Nephron progenitor cell (in vitro differentiated cells): ENCODE results near the gene XDH.

Experiments used
- DNase-seq: peaks from one replicate; pipeline ENCODE4 v3.0.0; 2021
- H3K27ac Mint-ChIP-seq: 2 replicates; pipeline ENCODE4 v1.8.0; 2021; ENCODE audit warnings: mild to moderate bottlenecking, moderate library complexity, mixed read lengths
- H3K27me3 Mint-ChIP-seq: 2 replicates; pipeline ENCODE4 v1.8.0; 2021; ENCODE audit warnings: mild to moderate bottlenecking, low read depth, mixed read lengths; ENCODE audit not compliant: poor library complexity
- H3K36me3 Mint-ChIP-seq: 2 replicates; pipeline ENCODE4 v1.8.0; 2021; ENCODE audit warnings: low read depth, mixed read lengths
- H3K4me1 Mint-ChIP-seq: 2 replicates; pipeline ENCODE4 v1.8.0; 2021; ENCODE audit warnings: mixed read lengths
- H3K4me3 Mint-ChIP-seq: 2 replicates; pipeline ENCODE4 v1.8.0; 2021; ENCODE audit warnings: mild to moderate bottlenecking, moderate library complexity, mixed read lengths
- H3K9me3 Mint-ChIP-seq: 2 replicates; pipeline ENCODE4 v1.8.0; 2021; ENCODE audit warnings: mild to moderate bottlenecking, moderate library complexity, mixed read lengths
- TF ChIP-seq, protein P1 (sequence below): fragments of 200-600 bp; sonication (generic); IDR thresholded peaks from 2 replicates; pipeline ENCODE4 v1.5.0; 2021; ENCODE audit warnings: antibody characterized with exemption

XDH gene

GRCh38 chr2:31414601-31415241 is at the start of gene XDH:
XDH (minus strand) TSS chr2:31414742; CDS start chr2:31414666, 76 bp downstream.
- H3K27me3 Mint-ChIP-seq, result peaks cover 5% of the 10 kb centered on the region
- DNase-seq, result no peak
- TF ChIP-seq, protein P1, sequence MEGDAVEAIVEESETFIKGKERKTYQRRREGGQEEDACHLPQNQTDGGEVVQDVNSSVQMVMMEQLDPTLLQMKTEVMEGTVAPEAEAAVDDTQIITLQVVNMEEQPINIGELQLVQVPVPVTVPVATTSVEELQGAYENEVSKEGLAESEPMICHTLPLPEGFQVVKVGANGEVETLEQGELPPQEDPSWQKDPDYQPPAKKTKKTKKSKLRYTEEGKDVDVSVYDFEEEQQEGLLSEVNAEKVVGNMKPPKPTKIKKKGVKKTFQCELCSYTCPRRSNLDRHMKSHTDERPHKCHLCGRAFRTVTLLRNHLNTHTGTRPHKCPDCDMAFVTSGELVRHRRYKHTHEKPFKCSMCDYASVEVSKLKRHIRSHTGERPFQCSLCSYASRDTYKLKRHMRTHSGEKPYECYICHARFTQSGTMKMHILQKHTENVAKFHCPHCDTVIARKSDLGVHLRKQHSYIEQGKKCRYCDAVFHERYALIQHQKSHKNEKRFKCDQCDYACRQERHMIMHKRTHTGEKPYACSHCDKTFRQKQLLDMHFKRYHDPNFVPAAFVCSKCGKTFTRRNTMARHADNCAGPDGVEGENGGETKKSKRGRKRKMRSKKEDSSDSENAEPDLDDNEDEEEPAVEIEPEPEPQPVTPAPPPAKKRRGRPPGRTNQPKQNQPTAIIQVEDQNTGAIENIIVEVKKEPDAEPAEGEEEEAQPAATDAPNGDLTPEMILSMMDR, result no peak
- H3K36me3 Mint-ChIP-seq, result no peaks in the 10 kb centered on the region
- no peak within 1 kb of the TSS for H3K27ac Mint-ChIP-seq
- H3K4me1 Mint-ChIP-seq, result no peaks in the 10 kb centered on the region
- no peak within 1 kb of the TSS for H3K4me3 Mint-ChIP-seq
- peaks cover 22% of the 10 kb centered on the region for H3K9me3 Mint-ChIP-seq

GRCh38 chr2:31457651-31458050 is 43.1 kb upstream of the XDH start:
- no peaks in the 10 kb centered on the region for H3K4me1 Mint-ChIP-seq
- DNase-seq, result no peak
- H3K27me3 Mint-ChIP-seq, result peaks cover 14% of the 10 kb centered on the region
- H3K9me3 Mint-ChIP-seq, result peaks cover 54% of the 10 kb centered on the region
- no peak overlapping the region for H3K27ac Mint-ChIP-seq
- H3K4me3 Mint-ChIP-seq, result no peak overlapping the region
- TF ChIP-seq, protein P1, result no peak
- H3K36me3 Mint-ChIP-seq, result peaks cover 7% of the 10 kb centered on the region

GRCh38 chr2:31446848-31447247 is 32.3 kb upstream of the XDH start:
- Mint-ChIP-seq H3K36me3 (no peaks in the 10 kb centered on the region), H3K27ac (no peak overlapping the region), H3K4me3 (no peak overlapping the region), H3K27me3 (peaks cover 2% of the 10 kb centered on the region), H3K4me1 (no peaks in the 10 kb centered on the region), H3K9me3 (peaks cover 27% of the 10 kb centered on the region)
- TF ChIP-seq, protein P1, result no peak
- no peak for DNase-seq

- H3K27ac Mint-ChIP-seq, result no peak overlapping the region
- H3K27me3 Mint-ChIP-seq, result peaks cover 2% of the 10 kb centered on the region
- no peak overlapping the region for H3K4me3 Mint-ChIP-seq
- DNase-seq, result no peak
- H3K9me3 Mint-ChIP-seq, result peaks cover 15% of the 10 kb centered on the region
- TF ChIP-seq, protein P1, result no peak
- no peaks in the 10 kb centered on the region for H3K4me1 Mint-ChIP-seq
- no peaks in the 10 kb centered on the region for H3K36me3 Mint-ChIP-seq
Measured at GRCh38 chr2:31442376-31442775, 27.8 kb upstream of the XDH start.

DNA sequence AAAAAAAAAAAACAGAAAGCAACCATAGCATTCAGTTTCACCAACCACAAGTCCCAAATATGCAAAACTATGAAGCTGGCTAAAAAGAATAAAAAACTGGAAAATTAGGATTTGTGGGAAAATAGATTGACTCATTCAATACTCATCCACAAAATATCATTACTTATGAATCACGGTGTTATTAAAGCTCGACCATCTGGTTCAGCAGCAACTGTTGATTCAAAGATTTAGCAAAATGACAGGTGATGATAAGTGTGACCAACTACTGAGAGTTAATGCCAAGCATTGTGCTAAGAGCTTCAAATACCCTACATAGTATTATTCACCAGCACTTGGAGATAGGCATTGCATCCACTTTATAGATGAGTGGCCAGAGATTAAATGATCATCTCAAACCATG is 26.2 kb upstream of the XDH start:
- H3K27me3 Mint-ChIP-seq, result peaks cover 2% of the 10 kb centered on the region
- H3K27ac Mint-ChIP-seq, result no peak overlapping the region
- no peaks in the 10 kb centered on the region for H3K4me1 Mint-ChIP-seq
- no peak for DNase-seq
- no peak overlapping the region for H3K4me3 Mint-ChIP-seq
- H3K9me3 Mint-ChIP-seq, result peaks cover 15% of the 10 kb centered on the region
- TF ChIP-seq, protein P1, result no peak
- no peaks in the 10 kb centered on the region for H3K36me3 Mint-ChIP-seq

- Mint-ChIP-seq H3K4me1 (no peaks in the 10 kb centered on the region), H3K36me3 (no peaks in the 10 kb centered on the region), H3K27me3 (peaks cover 2% of the 10 kb centered on the region), H3K27ac (no peak overlapping the region), H3K4me3 (no peak overlapping the region), H3K9me3 (peaks cover 3% of the 10 kb centered on the region)
- TF ChIP-seq, protein P1, result no peak
- no peak for DNase-seq
Measured at GRCh38 chr2:31434911-31435310, 20.4 kb upstream of the XDH start.
